ENCODE measurements around the gene RPS15A.

DNA sequence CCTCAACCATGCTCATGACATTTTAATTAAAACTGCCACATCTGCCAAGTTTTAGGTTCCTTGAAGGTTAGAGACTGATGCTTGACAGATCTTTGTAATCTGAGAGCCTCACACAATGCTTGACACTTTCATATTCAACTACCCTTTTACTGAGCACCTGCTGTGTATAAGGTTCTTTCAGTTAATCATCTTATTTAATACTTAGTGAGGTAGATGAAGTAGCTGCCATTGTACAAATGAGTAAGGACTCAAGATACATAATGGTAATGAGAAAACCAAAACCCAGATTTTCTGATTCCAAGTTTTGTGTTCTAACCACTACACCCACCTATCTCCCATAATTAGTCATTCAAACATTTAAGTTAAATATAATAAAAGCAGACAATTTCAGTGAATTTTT, 46.6 kb upstream of the RPS15A start:
- TF ChIP-seq POLR2A (IDR thresholded peaks at IDR 0.05; ENCODE audit: low read length) (no peak), GATA1 (IDR thresholded peaks at IDR 0.05; ENCODE audit: low read depth, low read length) (no peak)
